Neural crest cell (in vitro differentiated cells): ENCODE data around the gene RASGRF2. TPM values are rescaled to one million over a fixed set of nuclear protein-coding genes. Genes with fewer than 3 reads are reported as not detected.

ENCODE experiments used
- DNase-seq: peaks from one replicate; pipeline ENCODE4 v3.0.0; 2021; ENCODE audit warnings: low read depth, mixed read lengths, low spot score
- H3K27ac Mint-ChIP-seq: one replicate; pipeline ENCODE4 v1.8.0; 2021; ENCODE audit warnings: mild to moderate bottlenecking, mixed read lengths; ENCODE audit not compliant: unreplicated experiment
- H3K27me3 Mint-ChIP-seq: 2 replicates; pipeline ENCODE4 v1.8.0; 2021; ENCODE audit warnings: low read depth, mild to moderate bottlenecking, mixed read lengths
- H3K36me3 Mint-ChIP-seq: 2 replicates; pipeline ENCODE4 v1.8.0; 2021; ENCODE audit warnings: low read depth, mild to moderate bottlenecking, mixed read lengths
- H3K4me1 Mint-ChIP-seq: 2 replicates; pipeline ENCODE4 v1.8.0; 2021; ENCODE audit warnings: mixed read lengths
- H3K4me3 Mint-ChIP-seq: one replicate; pipeline ENCODE4 v1.8.0; 2021; ENCODE audit warnings: mild to moderate bottlenecking, mixed read lengths
- H3K9me3 Mint-ChIP-seq: 2 replicates; pipeline ENCODE4 v1.8.0; 2021; ENCODE audit warnings: mixed read lengths
- total RNA-seq: library from RNA; stranded (reverse); gene quantifications from 2 replicates; pipeline ENCODE4 v1.2.1, GENCODE V29; 2021
- TF ChIP-seq, protein P1 (sequence below): fragments of 200-600 bp; sonication (generic); conservative IDR thresholded peaks from 2 replicates; pipeline ENCODE4 v1.5.0; 2021; ENCODE audit warnings: antibody characterized with exemption, mild to moderate bottlenecking

RASGRF2 gene
- total RNA-seq, 1 donor from 2014 or later: 0.19 TPM

DNA sequence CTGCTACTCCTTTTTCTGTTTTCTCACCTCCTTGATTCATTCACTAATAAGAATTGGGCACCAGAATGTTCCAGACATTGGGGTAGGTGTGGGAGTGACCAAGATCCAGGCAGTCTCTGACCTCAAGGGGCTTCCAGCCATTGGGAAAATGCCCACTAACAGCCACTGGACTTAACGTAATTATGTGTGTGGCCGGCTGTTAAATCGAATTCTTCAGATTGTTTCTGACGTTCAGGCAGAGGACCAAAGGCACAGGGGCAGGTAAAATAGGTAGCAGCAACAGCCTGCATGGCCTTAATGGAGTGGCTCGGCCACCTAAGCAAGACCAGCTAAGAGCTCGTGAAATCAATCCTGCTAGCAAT is 224.6 kb downstream of the RASGRF2 start:
- peak overlapping the region; percentile 95 for H3K27ac Mint-ChIP-seq
- no peak overlapping the region for H3K4me3 Mint-ChIP-seq
- no peaks in the 10 kb centered on the region for H3K9me3 Mint-ChIP-seq
- DNase-seq: no peak
- no peaks in the 10 kb centered on the region for H3K36me3 Mint-ChIP-seq
- TF ChIP-seq, protein P1, sequence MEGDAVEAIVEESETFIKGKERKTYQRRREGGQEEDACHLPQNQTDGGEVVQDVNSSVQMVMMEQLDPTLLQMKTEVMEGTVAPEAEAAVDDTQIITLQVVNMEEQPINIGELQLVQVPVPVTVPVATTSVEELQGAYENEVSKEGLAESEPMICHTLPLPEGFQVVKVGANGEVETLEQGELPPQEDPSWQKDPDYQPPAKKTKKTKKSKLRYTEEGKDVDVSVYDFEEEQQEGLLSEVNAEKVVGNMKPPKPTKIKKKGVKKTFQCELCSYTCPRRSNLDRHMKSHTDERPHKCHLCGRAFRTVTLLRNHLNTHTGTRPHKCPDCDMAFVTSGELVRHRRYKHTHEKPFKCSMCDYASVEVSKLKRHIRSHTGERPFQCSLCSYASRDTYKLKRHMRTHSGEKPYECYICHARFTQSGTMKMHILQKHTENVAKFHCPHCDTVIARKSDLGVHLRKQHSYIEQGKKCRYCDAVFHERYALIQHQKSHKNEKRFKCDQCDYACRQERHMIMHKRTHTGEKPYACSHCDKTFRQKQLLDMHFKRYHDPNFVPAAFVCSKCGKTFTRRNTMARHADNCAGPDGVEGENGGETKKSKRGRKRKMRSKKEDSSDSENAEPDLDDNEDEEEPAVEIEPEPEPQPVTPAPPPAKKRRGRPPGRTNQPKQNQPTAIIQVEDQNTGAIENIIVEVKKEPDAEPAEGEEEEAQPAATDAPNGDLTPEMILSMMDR: no peak
- no peaks in the 10 kb centered on the region for H3K27me3 Mint-ChIP-seq
- H3K4me1 Mint-ChIP-seq: peaks cover 35% of the 10 kb centered on the region

DNA sequence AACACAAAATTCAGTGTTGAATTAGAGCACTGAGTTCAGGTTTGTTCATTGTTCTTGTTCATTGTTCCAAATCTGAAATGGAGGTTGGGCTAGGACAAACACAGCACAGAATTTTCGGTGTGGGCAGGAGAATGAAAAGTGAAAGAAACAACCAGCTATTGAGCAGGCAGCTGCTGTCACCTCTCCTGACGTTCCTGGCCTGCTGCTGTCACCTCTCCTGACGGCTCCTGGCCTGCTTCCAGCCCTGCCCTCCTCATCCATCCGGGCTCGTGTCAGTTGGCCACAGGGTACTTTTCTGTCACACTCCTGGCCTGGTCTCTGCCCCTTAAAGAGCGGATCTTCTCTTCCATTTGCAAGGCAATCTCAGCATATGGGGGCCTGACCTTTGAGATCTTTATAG is 227.7 kb downstream of the RASGRF2 start:
- peak overlapping the region; percentile 64 for H3K27ac Mint-ChIP-seq
- no peaks in the 10 kb centered on the region for H3K9me3 Mint-ChIP-seq
- no peak overlapping the region for H3K4me3 Mint-ChIP-seq
- TF ChIP-seq, protein P1: no peak
- no peaks in the 10 kb centered on the region for H3K27me3 Mint-ChIP-seq
- DNase-seq: no peak
- peaks cover 59% of the 10 kb centered on the region for H3K4me1 Mint-ChIP-seq
- H3K36me3 Mint-ChIP-seq: no peaks in the 10 kb centered on the region

DNA sequence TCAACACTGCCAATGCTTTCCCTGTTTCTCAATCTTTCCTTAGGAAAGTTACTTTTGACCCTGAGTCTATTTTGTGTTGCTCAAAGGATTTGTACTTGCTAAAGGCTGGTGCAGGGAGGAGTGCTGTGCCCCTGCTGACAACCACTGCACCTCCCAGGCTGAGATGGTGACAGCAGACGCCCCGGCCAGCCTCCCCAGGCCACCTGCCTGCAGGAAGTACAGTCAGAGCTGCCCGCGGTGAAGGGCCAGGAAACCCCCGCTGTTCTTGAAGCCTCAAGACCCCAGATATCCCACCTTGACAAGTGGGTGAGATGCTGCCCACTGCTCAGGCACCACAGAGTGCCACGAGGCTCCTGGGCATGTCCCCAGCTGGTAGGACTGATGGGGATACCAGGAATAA is 228.8 kb downstream of the RASGRF2 start:
- H3K27me3 Mint-ChIP-seq: no peaks in the 10 kb centered on the region
- H3K4me1 Mint-ChIP-seq: peaks cover 62% of the 10 kb centered on the region
- H3K4me3 Mint-ChIP-seq: no peak overlapping the region
- no peaks in the 10 kb centered on the region for H3K36me3 Mint-ChIP-seq
- no peak for DNase-seq
- no peaks in the 10 kb centered on the region for H3K9me3 Mint-ChIP-seq
- H3K27ac Mint-ChIP-seq: no peak overlapping the region
- TF ChIP-seq, protein P1: no peak

DNA sequence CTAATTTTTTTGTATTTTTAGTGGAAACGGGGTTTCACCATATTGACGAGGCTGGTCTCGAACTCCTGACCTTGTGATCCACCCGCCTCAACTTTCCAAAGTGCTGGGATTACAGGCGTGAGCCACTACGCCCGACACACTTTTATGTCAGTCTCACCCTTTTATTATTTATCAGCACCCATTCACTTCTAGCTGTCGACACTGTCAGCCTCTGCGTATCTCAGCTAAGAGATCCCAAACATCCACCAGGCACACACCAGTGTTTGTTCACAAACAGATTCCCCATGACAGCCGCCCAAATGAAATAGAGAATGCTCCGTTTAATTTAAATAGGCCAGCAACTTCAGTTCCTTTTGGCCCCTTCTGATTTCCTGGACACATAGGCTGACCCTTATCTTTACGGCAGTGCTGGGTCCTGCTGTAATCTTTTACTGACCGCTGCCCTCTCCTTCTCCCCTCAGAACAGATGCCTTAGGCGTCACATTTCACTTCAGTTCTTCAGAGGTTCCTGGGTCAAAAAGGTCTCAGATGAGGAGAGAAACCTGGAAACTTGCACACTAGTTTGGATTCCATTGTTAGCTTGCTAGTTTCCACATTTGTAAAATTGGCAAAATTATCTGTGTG is 229.8 kb downstream of the RASGRF2 start:
- Mint-ChIP-seq H3K9me3 (peaks cover 1% of the 10 kb centered on the region), H3K27me3 (no peaks in the 10 kb centered on the region), H3K4me1 (peaks cover 61% of the 10 kb centered on the region), H3K27ac (peak overlapping the region; percentile 73), H3K4me3 (peak overlapping the region; percentile 21), H3K36me3 (no peaks in the 10 kb centered on the region)
- TF ChIP-seq, protein P1: no peak
- DNase-seq: no peak

DNA sequence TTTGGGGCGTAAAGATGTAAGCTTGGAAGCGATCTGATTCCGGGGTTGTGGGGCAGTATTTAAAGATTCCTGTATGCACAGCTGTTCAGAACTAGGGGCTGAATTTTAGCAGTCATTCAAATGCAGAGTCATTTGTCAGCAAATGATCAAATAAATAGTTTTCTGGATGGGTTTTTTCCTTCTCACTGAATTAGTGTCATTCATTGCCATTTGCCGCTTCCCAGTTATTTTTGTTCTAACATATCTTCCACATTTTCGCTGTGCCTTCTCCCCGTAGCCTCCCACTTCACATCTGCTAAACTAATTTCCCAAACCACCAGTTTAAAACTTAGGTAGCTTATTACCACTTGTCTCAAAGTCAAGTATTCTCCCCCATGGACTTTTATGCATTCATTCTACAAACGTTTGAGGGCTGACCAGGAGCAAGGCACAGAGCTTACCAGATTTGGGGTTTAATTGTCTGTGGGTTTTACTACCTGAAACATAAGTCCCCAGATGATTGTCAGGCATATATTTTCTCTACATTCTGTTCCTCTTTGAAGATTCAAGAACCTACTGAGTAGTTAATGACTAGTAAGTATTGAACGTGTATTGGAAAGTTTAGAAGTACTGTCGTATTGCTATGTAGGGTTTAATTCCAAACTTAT is 231.7 kb downstream of the RASGRF2 start:
- no peaks in the 10 kb centered on the region for H3K27me3 Mint-ChIP-seq
- DNase-seq: no peak
- peaks cover 3% of the 10 kb centered on the region for H3K9me3 Mint-ChIP-seq
- TF ChIP-seq, protein P1: no peak
- no peak overlapping the region for H3K4me3 Mint-ChIP-seq
- no peak overlapping the region for H3K27ac Mint-ChIP-seq
- H3K36me3 Mint-ChIP-seq: no peaks in the 10 kb centered on the region
- H3K4me1 Mint-ChIP-seq: peaks cover 64% of the 10 kb centered on the region
